PC-3 (cell line): ENCODE data around the gene RFTN1. TPM values are rescaled to one million over a fixed set of nuclear protein-coding genes. Genes with fewer than 3 reads are reported as not detected.
A peak's percentile ranks its signal among the peaks of the same experiment; 100 is the strongest.

Source experiments
- ATAC-seq: fragments of 200-7000 bp; cut with Tn5 transposase; 2 replicates; pipeline ENCODE4 v1.9.1; 2020; ENCODE audit warnings: mild to moderate bottlenecking, moderate library complexity
- BruUV-seq: library from RNA; stranded (reverse); fragments of 400-500 nt; replicated peaks from 2 replicates; lab custom pipeline; 2021; lab: Mats Ljungman, UMichigan
- CTCF ChIA-PET: fragments of 300-600 bp; sonication (Branson Sonifier 250); formaldehyde crosslinking; loops from one replicate; lab custom pipeline; 2022; ENCODE audit warnings: antibody characterized with exemption; lab: Charles Lee
- POLR2A ChIA-PET: fragments of 300-600 bp; sonication (Branson Sonifier 250); formaldehyde crosslinking; loops from one replicate; lab custom pipeline; 2022; ENCODE audit warnings: antibody characterized with exemption; ENCODE audit not compliant: unreplicated experiment; lab: Charles Lee
- DNase-seq: peaks from one replicate; pipeline ENCODE4 v3.0.0-alpha.2; 2015
- H2AFZ ChIP-seq: fragments of 300-600 bp; sonication (generic); 2 replicates; pipeline ENCODE4 v1.6.0; 2016; ENCODE audit warnings: antibody characterized with exemption, low read length
- H3F3A ChIP-seq: fragments of 300-600 bp; sonication (generic); one replicate; pipeline ENCODE4 v1.6.0; 2017; ENCODE audit warnings: antibody characterized with exemption, low read length, control low read depth, mild to moderate bottlenecking; ENCODE audit not compliant: unreplicated experiment
- H3K27ac ChIP-seq: fragments of 300-600 bp; sonication (generic); 2 replicates; pipeline ENCODE4 v1.5.1; 2016; ENCODE audit warnings: mild to moderate bottlenecking, low read length
- H3K27me3 ChIP-seq: fragments of 300-600 bp; sonication (generic); 2 replicates; pipeline ENCODE4 v1.6.1; 2016; ENCODE audit warnings: low read length, mixed read lengths
- H3K36me3 ChIP-seq: fragments of 300-600 bp; sonication (generic); 2 replicates; pipeline ENCODE4 v1.6.1; 2016; ENCODE audit warnings: low read depth, mixed run types, low read length, mixed read lengths
- H3K4me1 ChIP-seq: fragments of 300-600 bp; sonication (generic); 2 replicates; pipeline ENCODE4 v1.5.1; 2016; ENCODE audit warnings: low read length; ENCODE audit not compliant: insufficient read depth
- H3K4me2 ChIP-seq: fragments of 300-600 bp; sonication (generic); 2 replicates; pipeline ENCODE4 v1.6.0; 2016; ENCODE audit warnings: low read length
- H3K4me3 ChIP-seq: fragments of 300-600 bp; sonication (generic); 2 replicates; pipeline ENCODE4 v1.5.1; 2016; ENCODE audit warnings: mild to moderate bottlenecking, low read length, mixed read lengths
- H3K79me2 ChIP-seq: fragments of 300-600 bp; sonication (generic); 2 replicates; pipeline ENCODE4 v1.6.1; 2017; ENCODE audit warnings: low read length, mixed read lengths
- H3K9ac ChIP-seq: fragments of 300-600 bp; sonication (generic); 2 replicates; pipeline ENCODE4 v1.6.0; 2016; ENCODE audit warnings: mild to moderate bottlenecking, low read length
- H3K9me2 ChIP-seq: fragments of 300-600 bp; sonication (generic); replicated peaks from 2 replicates; pipeline ENCODE4 v1.6.1; 2016; ENCODE audit warnings: mixed run types, low read length, mixed read lengths
- H3K9me3 ChIP-seq: fragments of 300-600 bp; sonication (generic); 2 replicates; pipeline ENCODE4 v1.6.1; 2016; ENCODE audit warnings: low read length, mixed read lengths
- H4K20me1 ChIP-seq: fragments of 300-600 bp; sonication (generic); 2 replicates; pipeline ENCODE4 v1.6.1; 2016; ENCODE audit warnings: low read length, mixed read lengths
- EZH2 ChIP-seq: fragments of 300-600 bp; sonication (generic); IDR thresholded peaks from one replicate; pipeline ENCODE4 v1.6.1; 2017; ENCODE audit warnings: antibody characterized with exemption, mild to moderate bottlenecking, low read length; ENCODE audit not compliant: unreplicated experiment
- EZH2phosphoT487 ChIP-seq: fragments of 300-600 bp; sonication (generic); IDR thresholded peaks from 2 replicates; pipeline ENCODE4 v1.6.1; 2018; ENCODE audit warnings: mild to moderate bottlenecking, antibody characterized with exemption, low read length, borderline replicate concordance
- intact Hi-C: fragments of 100-400 bp; cut with micrococcal nuclease; formaldehyde crosslinking; loops from 2 replicates; pipeline ENCODE4 v1.9.0; 2023
- total RNA-seq: library from RNA; depleted of rRNA; stranded (reverse); fragments of >200 nt; gene quantifications from 2 replicates; pipeline ENCODE4 v1.2.3, GENCODE V29; 2014
- TF ChIP-seq, protein P1 (sequence below): fragments of 300-600 bp; sonication (generic); conservative IDR thresholded peaks from 2 replicates; pipeline ENCODE4 v1.5.1; 2017; ENCODE audit warnings: antibody characterized with exemption, low read depth, mild to moderate bottlenecking, low read length

Gene RFTN1
- total RNA-seq, 1 experiment from 2014 or later: 9.7 TPM

DNA sequence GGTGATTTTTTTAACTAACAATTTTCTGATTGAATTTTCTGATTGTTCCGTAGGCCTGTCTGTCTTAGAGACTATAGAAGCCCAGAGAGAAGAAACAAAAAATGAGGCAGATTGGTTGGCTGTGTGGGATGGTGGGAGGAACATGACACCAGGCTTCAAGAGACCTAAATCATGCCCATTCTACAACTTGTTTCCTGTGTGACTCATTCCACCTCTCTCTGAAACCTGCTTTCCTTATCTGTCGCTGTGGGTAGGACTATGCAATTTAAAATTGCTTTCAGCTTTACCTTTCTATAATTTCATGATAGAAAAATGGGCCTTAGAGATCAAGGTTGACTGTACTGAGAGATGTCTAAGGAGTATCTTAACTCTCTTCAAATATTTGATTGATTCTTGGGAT lies 203.9 kb downstream of the RFTN1 start:
- DNase-seq: peak; percentile 80
- ATAC-seq: peak; percentile 100
- ChIA-PET CTCF (no interaction called here), POLR2A (no interaction called here)
- Histone ChIP-seq H3K27me3 (no peaks in the 10 kb centered on the region), H3K4me2 (peak overlapping the region; percentile 30; the same call in 1 of the 2 replicates), H4K20me1 (no peaks in the 10 kb centered on the region), H3K9me3 (no peaks in the 10 kb centered on the region), H3K9me2 (no peaks in the 10 kb centered on the region), H3K36me3 (no peaks in the 10 kb centered on the region; the same call in 1 of the 2 replicates), H3K4me1 (peaks cover 8% of the 10 kb centered on the region), H3K9ac (no peak overlapping the region), H3K27ac (no peak overlapping the region), H3K79me2 (no peaks in the 10 kb centered on the region), H3F3A (no peaks in the 10 kb centered on the region), H2AFZ (no peak overlapping the region), H3K4me3 (no peak overlapping the region)
- TF ChIP-seq, protein P1, sequence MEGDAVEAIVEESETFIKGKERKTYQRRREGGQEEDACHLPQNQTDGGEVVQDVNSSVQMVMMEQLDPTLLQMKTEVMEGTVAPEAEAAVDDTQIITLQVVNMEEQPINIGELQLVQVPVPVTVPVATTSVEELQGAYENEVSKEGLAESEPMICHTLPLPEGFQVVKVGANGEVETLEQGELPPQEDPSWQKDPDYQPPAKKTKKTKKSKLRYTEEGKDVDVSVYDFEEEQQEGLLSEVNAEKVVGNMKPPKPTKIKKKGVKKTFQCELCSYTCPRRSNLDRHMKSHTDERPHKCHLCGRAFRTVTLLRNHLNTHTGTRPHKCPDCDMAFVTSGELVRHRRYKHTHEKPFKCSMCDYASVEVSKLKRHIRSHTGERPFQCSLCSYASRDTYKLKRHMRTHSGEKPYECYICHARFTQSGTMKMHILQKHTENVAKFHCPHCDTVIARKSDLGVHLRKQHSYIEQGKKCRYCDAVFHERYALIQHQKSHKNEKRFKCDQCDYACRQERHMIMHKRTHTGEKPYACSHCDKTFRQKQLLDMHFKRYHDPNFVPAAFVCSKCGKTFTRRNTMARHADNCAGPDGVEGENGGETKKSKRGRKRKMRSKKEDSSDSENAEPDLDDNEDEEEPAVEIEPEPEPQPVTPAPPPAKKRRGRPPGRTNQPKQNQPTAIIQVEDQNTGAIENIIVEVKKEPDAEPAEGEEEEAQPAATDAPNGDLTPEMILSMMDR: no peak
- TF ChIP-seq EZH2: no peak
- TF ChIP-seq EZH2phosphoT487: no peak
- intact Hi-C loops: loop anchor here (1.0 kb wide), 1 partner anchor 208 kb away; no protein-coding TSS in a partner anchor
- no TSS peak for BruUV-seq

DNA sequence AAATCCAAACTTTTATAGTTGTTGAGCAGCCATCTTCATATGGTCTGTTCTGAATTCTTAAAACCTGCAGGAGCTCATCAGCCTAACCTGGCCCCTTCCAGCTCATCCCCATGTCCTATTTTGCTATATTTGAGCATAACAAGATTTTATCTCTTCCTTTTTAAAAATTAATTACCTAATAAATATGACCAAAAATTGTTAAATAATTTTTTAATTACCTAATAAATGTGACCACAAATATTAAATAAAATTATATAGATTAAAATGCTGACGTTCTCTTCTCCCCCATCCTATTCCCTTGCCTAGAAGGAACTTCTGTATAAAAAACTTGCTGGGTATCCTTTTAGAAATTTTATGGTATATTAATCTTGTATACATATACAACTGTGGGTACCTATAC lies 204.8 kb downstream of the RFTN1 start:
- BruUV-seq: no TSS peak
- intact Hi-C loops: loop anchor here (1.0 kb wide), 1 partner anchor 209 kb away; no protein-coding TSS in a partner anchor
- Histone ChIP-seq H3K9ac (no peak overlapping the region), H4K20me1 (no peaks in the 10 kb centered on the region), H3F3A (no peaks in the 10 kb centered on the region), H2AFZ (no peak overlapping the region), H3K9me3 (no peaks in the 10 kb centered on the region), H3K27ac (no peak overlapping the region), H3K79me2 (no peaks in the 10 kb centered on the region), H3K4me2 (no peak overlapping the region), H3K4me3 (no peak overlapping the region), H3K9me2 (no peaks in the 10 kb centered on the region), H3K36me3 (peaks cover 6% of the 10 kb centered on the region; the same call in 1 of the 2 replicates), H3K4me1 (peaks cover 8% of the 10 kb centered on the region), H3K27me3 (no peaks in the 10 kb centered on the region)
- TF ChIP-seq EZH2phosphoT487 (no peak), EZH2 (no peak)
- TF ChIP-seq, protein P1: no peak
- POLR2A ChIA-PET: no interaction called here
- ATAC-seq: no peak
- no peak for DNase-seq
- CTCF ChIA-PET: no interaction called here

DNA sequence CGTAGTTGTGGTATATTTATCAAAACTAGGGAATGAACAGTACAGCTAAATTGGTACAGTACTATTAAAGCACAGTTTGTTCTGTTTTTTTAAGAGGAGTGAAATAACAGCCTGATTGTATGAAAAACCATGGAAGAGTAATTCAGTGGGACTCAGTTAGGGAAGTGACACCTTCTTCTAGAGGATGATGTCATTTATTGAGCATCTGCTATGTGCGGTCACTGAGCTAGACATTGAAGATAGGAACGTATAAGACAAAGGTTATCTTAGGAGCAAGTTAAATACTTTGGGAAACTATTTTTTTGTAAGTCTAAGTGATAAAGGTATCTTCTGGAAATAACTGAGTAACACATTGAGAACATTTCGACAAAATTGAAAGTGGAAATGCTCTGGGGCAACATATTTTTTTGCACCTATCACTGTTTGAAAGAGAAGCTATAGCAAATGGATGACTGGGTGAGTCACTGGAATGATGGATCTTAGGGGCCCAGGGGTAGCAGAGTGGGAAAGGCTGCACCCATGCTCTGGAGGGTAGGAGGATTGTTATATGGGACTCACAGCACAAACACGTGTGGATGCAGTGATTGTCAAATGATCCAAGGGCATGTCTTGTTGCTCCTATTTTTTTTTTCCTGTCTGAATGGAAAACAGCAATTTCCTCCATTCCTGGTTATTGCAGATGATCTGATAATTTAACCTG lies 205.5 kb downstream of the RFTN1 start:
- Histone ChIP-seq H3K4me2 (no peak overlapping the region), H3K27me3 (no peaks in the 10 kb centered on the region), H3K79me2 (no peaks in the 10 kb centered on the region), H2AFZ (no peak overlapping the region), H3K27ac (no peak overlapping the region), H3K4me1 (peaks cover 8% of the 10 kb centered on the region), H3K9me3 (no peaks in the 10 kb centered on the region), H3K4me3 (no peak overlapping the region), H4K20me1 (no peaks in the 10 kb centered on the region), H3K9me2 (no peaks in the 10 kb centered on the region), H3K9ac (no peak overlapping the region), H3F3A (no peaks in the 10 kb centered on the region), H3K36me3 (peaks cover 11% of the 10 kb centered on the region; the same call in 1 of the 2 replicates)
- no TSS peak for BruUV-seq
- TF ChIP-seq, protein P1: no peak
- TF ChIP-seq EZH2phosphoT487: no peak
- no peak for TF ChIP-seq EZH2
- POLR2A ChIA-PET: no interaction called here
- intact Hi-C loops: no loop called here
- ATAC-seq (no peak), DNase-seq (no peak)
- CTCF ChIA-PET: no interaction called here
